ENCODE data around the gene GNB1L.
"Not testable (repeated sequence)": the region's sequence is repeated elsewhere in the genome, so short reads cannot be mapped to it uniquely, and the experiment has no call there.

Gene GNB1L

DNA sequence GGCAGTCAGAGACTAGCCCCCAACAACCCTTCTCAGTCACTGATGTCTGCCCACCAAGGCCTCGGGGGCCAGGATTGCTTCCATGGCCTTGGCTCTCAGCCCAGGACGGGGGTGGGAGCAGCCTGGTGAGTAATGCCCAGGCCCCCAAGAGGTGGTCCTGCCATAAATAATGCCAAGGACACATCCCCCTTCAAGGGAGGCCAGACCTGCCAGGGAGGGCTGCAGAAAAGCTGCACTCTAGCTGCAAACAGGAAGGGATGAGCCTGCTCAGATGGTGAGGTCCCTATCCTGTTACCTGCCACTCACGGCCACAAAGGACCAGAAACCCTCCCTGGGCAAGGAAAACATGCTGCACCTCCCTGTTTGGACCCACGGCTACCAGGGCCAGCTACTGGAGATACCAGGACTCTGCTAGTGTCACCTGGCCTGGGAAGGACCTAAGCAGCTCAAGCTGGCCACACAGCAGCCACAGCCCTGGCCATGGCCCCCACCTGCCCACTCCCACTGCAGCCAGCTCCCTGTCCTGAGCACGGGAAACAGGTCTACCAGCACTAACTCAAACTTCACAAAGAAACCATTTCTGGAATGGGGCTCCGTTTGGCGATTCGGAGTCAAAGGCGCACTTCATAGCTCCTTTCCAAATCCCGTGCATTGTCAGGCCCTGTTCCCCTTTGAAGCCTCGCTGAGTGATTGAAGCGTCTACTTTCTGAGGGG lies 12.1 kb downstream of the GNB1L start:
- no peak for DNase-seq

DNA sequence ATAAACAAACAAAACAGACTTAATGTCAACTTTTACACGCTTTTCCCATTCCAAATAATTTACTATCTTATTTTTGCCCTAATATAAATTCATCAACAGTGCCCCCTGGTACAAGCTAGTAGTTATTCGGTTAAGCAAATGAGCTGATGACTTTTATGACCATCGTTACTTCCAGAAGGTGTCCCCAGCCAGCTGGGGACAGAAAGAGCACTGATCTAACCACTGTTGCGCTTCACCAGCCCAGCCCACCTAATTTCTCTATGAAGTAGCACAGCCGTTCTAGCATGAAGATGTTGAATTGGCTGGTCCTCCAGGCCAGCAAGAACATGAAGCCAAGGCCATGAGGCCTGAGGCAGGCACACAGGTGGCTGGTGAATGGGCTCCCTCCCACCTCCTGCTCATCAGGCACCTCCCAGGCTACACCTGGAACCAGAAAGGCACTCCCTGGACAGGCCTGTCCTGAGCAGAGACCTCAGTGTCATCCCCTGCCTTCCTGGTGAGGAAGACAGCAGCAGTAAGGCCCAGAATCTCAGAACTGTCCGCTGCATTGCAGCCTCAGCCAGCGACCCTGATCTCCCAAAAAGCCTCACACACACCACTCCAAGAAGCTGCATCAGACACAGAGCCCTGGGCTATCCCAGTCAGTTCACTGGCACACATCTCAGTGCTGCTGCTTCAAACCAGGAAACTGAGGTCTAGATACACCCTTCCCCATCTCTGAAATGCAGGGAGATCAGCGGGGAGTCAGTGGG lies 12.9 kb downstream of the GNB1L start:
- DNase-seq: no peak

GRCh38 chr22:19840955-19841640 lies 13.6 kb downstream of the GNB1L start:
- DNase-seq: no peak

DNA sequence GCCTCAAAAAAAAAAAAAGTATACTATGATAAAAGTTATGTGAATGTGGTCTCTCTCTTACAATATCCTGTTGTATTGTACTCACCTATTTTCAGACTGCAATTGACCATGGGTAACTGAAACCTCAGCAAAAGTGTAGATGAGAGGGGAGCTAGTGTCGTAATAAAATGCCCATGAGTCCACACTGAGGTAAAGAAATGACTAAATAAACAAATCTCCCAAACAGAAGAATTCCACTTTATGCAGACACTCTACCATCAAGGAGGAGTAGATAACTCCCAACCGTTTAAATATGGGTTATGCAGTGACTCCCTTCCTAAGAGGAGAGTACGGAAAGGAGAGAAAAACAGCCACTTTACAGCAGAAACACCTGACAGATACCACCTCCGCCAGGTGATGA lies 14.6 kb downstream of the GNB1L start:
- no peak for DNase-seq

DNA sequence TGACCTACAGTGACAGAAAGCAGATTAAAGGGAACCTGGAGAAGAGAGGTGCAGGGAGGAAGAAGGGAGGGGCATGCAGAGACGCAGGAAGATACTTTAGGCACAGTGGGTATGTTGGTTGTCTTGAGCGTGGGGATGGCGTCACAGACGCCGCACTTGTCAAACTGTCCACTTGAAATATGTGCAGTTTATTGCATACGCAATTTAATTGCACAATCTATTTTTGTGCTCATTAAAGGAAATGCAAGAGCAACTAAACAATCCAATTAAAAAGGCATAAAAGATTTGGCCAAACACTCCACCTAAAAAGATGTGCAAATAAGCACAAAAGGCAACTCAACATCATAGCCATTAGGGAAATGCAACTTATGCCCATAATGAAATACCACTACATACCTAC lies 16.8 kb downstream of the GNB1L start:
- DNase-seq: no peak

GRCh38 chr22:19836512-19836911 lies 18.2 kb downstream of the GNB1L start:
- no peak for DNase-seq

- DNase-seq: no peak
These were observed 20.1 kb downstream of the GNB1L start for GRCh38 chr22:19834599-19834998.

DNA sequence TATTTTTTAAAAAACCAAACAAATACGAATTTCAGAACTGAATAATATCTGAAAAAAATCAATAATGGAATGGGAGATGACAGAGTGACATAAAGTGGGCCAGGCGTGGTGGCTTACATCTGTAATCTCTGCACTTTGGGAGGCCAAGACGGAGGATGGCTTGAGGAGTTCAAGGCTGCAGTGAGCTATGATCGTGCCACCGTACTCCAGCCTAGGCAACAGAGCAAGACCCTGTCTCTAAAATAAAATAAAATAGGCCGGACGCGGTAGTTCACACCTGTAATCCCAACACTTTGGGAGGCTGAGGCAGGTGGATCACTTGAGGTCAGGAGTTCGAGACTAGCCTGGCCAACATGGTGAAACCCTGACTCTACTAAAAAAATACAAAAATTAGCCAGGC lies 21.3 kb downstream of the GNB1L start:
- DNase-seq: not testable (repeated sequence)

DNA sequence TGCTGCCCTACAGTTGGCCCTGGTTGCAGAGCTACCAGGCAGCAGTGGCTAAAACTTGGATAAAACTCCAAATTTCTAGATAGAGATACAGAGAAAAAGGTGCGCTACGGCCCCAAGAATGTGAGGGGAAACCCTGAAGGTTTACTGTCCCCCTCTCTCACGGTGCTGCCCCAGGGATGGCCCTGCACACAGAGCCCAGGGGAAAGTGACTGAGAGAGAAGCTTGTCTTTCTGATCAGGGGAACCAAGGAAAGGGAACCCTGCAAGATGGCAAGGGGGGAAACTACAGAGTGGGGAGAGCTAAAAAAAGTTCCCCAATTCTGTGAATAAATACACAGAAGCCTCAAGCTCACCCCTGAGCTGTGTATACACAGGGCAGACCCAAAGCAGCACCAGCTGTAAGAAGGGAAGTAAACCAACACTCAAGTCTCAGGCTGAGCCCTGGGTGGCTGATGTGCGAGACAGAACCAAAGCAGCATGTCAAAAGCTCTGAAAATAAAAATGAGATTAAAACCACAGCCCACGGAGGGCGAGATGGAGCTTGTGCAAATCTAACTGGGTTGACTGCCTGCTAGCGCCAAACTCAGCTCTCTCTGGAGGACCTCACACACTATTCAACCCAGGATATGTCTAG lies 22.1 kb downstream of the GNB1L start:
- DNase-seq: peak; percentile 11

DNA sequence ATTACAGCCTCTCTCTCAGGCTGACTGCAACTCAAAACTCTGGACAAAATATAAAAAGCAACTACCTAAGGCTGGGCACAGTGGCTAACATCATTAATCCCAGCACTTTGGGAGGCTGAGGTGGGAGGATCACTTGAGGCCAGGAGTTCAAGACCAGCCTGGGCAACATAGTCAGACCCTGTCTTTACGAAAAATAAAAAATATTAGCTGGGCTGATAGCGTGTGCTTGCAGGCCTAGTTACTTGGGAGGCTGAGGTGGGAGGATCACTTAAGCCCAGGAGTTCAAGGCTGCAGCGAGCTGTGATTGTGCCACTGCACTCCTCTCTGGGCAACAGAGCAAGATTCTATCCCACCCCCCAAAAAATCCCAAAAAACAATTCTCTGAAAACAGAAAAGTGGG lies 22.7 kb downstream of the GNB1L start:
- DNase-seq: not testable (repeated sequence)

DNA sequence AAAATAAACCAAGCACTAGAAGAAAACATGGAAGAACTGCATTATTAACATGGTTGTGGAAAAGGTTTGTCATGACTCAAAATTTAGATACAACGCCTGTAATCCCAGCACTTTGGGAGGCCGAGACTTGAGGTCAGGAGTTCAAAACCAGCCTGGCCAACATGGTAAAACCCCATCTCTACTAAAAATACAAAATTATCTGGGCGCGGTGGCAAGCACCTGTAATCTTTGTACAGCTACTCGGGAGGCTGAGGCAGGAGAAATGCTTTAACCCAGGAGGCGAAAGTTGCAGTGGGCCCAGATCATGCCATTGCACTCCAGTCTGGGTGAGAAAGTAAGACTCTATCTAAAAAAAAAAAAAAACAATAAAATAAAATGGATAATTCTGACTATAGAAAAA lies 23.7 kb downstream of the GNB1L start:
- DNase-seq: no peak

DNA sequence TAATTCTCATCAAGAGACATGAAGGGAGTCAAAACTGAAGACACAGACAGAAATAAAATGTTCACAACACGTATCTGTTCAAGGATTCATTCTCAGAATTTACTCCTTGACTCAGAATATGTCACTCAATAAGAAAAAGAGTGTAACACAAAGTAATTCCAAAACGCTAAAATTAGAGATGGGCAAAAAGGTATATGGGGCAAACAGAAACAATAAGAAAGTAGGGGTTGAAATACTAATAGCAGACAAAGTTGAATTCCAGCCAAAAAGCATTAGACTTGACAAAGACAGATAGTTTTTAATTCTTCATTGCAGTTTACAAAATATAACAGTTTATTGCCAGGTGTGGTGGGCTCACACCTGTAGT lies 26.7 kb downstream of the GNB1L start:
- DNase-seq: no peak

DNA sequence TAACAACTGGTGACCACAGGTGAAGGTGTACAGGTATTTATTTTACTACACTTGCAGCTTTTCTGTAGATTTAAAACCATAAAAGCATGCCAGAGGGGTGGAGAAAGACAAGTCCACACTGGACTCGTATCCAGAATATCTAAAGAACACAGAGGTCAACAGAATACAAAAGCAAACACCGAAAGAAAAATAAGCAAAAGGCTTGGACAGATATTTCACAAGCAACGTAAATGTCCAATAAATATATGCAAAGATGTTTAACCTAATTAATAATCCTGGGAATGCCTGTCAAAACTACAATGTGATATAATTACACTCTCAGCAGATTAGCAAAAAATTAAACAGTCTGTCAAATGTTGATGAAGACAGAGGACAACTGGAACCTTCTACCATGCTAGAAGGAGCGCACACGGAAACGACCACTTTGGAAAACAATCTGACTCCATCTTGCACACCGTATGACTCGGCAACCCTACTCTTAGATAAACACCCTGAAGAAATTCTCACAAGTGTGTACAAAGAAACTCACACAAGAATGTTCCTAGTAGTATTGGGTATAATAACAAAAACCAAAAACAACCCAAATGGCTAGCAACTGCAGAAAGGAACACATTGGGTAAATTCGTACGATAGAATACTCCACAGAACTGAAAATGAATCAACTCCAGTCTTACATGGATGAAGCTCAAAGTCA lies 27.2 kb downstream of the GNB1L start:
- DNase-seq: no peak

- DNase-seq: no peak
These were observed 28.1 kb downstream of the GNB1L start for GRCh38 chr22:19826619-19826950.

GRCh38 chr22:19825904-19826618 lies 28.6 kb downstream of the GNB1L start:
- DNase-seq: no peak

DNA sequence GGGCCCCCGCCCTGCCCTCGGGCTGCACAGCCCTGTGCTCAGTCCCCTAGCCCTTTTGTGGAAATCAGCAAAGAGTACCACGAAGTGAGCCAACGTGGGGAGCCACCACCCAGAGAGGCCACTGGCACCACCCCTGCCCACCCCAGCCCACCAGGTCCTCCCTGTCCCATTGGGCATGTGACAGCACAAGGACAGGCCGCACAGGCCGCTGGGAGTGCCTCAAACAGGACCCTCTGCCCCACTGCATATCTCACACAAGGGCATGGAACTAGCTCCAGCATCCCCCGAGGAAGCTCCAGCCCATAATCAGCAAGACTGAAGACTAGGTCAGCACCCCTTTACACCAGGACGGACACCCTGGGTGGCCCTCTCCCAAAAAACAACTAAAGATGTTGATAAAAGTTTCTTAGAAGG lies 29.7 kb downstream of the GNB1L start:
- DNase-seq: no peak

DNA sequence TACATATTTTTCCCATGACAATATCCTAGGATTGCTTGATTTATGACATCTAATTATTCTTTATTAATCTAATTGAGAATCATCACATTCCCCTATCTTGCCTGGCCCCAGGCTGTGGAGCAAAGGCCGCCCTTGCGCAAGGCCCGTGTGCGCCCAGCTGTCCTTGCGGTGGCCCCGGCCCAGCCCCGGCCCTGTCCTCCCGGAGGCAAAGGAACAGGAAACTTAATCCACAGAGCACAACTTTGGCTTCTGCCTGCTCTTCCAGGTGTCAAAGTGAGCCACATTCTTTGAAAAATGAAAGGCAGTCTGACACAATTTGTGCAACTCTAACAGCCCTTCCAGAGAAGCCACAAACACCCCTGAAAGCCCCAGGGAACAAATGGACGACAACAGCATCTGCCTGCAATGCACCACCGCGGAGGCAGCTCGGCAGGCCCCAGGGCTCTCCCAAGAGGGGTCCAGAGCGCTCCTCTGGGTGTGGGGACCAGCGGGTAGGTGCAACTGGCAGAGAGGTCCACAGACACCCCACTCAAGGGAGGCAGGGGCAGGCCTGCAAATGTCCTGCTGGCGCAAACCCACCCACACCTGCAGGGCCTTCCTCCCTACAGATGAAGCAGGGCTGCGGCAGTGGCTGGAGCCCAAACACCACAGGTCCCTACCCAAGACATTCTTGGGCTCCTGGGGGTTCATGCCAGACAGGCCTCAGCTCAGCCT lies 30.3 kb downstream of the GNB1L start:
- DNase-seq: no peak

- no peak for DNase-seq
These were observed 30.8 kb downstream of the GNB1L start for GRCh38 chr22:19823902-19824211.

- no peak for DNase-seq
These were observed 31.3 kb downstream of the GNB1L start for GRCh38 chr22:19823191-19823901.

DNA sequence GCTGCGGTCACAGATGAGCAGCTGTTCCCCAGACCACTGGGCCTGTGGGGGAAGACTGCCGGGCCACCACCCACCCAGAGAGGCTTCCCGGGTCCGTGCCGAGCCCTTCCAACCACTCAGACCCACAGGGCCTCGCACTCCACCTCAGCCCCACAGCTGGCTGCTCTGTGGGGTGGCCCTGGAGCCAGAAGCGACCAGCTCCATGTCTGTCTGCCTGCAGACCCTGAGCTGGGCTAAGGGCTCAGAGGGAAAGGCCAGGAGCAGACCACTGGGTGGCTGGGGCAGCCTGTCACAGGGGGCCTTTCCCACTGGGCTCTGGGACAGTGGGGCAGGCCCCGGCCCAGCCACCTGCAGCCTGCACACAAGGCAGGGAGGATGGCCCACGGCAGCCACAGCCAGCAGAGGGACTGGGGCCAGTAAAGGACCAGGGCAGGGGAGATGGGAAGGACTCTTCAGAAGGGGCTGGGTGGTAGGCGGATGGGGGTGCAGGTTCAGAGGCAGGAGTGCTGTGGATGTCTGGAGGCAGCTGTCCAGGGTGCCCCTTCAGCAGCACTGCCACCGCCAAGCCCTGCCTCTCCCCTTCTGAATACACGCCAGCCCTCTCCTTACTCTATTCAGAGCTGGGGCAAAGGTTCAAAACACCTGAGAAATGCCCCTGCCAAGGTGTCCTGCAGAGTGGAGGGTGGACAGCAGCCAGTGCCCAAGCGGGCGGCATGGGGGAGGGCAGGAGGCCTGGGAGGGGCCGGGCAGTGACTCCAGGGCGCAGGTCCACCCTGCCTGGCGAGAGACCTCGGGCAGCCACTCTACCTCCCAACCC lies 32.2 kb downstream of the GNB1L start:
- DNase-seq: no peak
